Measurements from ENCODE around the gene TNFRSF8.

DNA sequence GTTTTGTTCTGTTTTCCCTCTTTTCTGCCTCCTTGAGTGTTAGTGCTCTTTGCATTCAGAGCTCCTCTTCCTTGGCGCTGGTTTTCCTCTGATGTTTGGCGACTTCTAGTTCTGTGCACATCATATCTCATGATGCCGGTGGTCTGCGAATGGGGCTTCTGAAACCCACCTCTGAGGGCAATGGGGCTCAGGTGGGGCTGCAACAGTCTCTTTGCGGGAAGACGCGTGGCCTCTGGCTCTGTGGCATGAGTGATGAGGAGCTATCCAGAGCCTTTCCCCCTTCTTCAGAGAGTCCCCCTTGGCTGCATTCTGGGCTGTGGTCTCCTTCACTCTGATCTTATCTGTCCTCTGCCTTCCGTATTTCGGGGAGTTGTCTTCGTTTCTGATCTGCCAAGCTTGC is 39.0 kb downstream of the TNFRSF8 start:
- TF ChIP-seq, protein P1, sequence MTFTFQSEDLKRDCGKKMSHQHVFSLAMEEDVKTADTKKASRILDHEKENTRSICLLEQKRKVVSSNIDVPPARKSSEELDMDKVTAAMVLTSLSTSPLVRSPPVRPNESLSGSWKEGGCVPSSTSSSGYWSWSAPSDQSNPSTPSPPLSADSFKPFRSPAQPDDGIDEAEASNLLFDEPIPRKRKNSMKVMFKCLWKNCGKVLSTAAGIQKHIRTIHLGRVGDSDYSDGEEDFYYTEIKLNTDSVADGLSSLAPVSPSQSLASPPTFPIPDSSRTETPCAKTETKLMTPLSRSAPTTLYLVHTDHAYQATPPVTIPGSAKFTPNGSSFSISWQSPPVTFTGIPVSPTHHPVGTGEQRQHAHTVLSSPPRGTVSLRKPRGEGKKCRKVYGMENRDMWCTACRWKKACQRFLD (CRISPR knock-in tag; IDR thresholded peaks at IDR 0.05; ENCODE audit: borderline replicate concordance) = no peak
- TF ChIP-seq RFX3 (CRISPR knock-in tag; IDR thresholded peaks at IDR 0.05) (no peak), ZNF605 (CRISPR knock-in tag; IDR thresholded peaks at IDR 0.05) (no peak), MEIS2 (CRISPR knock-in tag; IDR thresholded peaks at IDR 0.05) (no peak), ETV5 (CRISPR knock-in tag; IDR thresholded peaks at IDR 0.05; ENCODE audit: borderline replicate concordance) (no peak), ZNF335 (CRISPR knock-in tag; IDR thresholded peaks at IDR 0.05) (no peak), TCF12 (IDR thresholded peaks at IDR 0.05) (no peak), TCF12 (CRISPR knock-in tag; IDR thresholded peaks at IDR 0.05) (no peak), CEBPB (IDR thresholded peaks at IDR 0.05; ENCODE audit: borderline replicate concordance, low read depth, low read length) (no peak), RORA (CRISPR knock-in tag; IDR thresholded peaks at IDR 0.05) (no peak), PHF21A (CRISPR knock-in tag; IDR thresholded peaks at IDR 0.05) (no peak), ZNF670 (CRISPR knock-in tag; IDR thresholded peaks at IDR 0.05; ENCODE audit: borderline replicate concordance) (no peak)
- TF ChIP-seq, protein P2, sequence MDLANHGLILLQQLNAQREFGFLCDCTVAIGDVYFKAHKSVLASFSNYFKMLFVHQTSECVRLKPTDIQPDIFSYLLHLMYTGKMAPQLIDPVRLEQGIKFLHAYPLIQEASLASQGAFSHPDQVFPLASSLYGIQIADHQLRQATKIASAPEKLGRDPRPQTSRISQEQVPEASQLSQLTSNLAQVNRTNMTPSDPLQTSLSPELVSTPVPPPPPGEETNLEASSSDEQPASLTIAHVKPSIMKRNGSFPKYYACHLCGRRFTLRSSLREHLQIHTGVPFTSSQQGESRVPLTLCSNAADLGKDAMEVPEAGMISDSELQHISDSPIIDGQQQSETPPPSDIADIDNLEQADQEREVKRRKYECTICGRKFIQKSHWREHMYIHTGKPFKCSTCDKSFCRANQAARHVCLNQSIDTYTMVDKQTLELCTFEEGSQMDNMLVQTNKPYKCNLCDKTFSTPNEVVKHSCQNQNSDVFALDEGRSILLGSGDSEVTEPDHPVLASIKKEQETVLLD (CRISPR knock-in tag; IDR thresholded peaks at IDR 0.05; ENCODE audit: low read depth) = no peak
- TF ChIP-seq, protein P3, sequence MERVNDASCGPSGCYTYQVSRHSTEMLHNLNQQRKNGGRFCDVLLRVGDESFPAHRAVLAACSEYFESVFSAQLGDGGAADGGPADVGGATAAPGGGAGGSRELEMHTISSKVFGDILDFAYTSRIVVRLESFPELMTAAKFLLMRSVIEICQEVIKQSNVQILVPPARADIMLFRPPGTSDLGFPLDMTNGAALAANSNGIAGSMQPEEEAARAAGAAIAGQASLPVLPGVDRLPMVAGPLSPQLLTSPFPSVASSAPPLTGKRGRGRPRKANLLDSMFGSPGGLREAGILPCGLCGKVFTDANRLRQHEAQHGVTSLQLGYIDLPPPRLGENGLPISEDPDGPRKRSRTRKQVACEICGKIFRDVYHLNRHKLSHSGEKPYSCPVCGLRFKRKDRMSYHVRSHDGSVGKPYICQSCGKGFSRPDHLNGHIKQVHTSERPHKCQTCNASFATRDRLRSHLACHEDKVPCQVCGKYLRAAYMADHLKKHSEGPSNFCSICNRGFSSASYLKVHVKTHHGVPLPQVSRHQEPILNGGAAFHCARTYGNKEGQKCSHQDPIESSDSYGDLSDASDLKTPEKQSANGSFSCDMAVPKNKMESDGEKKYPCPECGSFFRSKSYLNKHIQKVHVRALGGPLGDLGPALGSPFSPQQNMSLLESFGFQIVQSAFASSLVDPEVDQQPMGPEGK (CRISPR knock-in tag; IDR thresholded peaks at IDR 0.05) = no peak
- TF ChIP-seq, protein P4, sequence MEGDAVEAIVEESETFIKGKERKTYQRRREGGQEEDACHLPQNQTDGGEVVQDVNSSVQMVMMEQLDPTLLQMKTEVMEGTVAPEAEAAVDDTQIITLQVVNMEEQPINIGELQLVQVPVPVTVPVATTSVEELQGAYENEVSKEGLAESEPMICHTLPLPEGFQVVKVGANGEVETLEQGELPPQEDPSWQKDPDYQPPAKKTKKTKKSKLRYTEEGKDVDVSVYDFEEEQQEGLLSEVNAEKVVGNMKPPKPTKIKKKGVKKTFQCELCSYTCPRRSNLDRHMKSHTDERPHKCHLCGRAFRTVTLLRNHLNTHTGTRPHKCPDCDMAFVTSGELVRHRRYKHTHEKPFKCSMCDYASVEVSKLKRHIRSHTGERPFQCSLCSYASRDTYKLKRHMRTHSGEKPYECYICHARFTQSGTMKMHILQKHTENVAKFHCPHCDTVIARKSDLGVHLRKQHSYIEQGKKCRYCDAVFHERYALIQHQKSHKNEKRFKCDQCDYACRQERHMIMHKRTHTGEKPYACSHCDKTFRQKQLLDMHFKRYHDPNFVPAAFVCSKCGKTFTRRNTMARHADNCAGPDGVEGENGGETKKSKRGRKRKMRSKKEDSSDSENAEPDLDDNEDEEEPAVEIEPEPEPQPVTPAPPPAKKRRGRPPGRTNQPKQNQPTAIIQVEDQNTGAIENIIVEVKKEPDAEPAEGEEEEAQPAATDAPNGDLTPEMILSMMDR (CRISPR knock-in tag; IDR thresholded peaks at IDR 0.05) = no peak
